GM18508 (cell line): ENCODE measurements around the gene ARHGEF7.
A peak's percentile ranks its signal among the peaks of the same experiment; 100 is the strongest.
"Not testable (repeated sequence)": the region's sequence is repeated elsewhere in the genome, so short reads cannot be mapped to it uniquely, and the experiment has no call there.

Experiments used
- ATAC-seq: cut with Tn5 transposase; IDR thresholded peaks from one replicate; pipeline ENCODE4 v1.9.1; 2021; ENCODE audit warnings: moderate number of reproducible peaks; ENCODE audit not compliant: insufficient read depth, unreplicated experiment

Gene ARHGEF7

DNA sequence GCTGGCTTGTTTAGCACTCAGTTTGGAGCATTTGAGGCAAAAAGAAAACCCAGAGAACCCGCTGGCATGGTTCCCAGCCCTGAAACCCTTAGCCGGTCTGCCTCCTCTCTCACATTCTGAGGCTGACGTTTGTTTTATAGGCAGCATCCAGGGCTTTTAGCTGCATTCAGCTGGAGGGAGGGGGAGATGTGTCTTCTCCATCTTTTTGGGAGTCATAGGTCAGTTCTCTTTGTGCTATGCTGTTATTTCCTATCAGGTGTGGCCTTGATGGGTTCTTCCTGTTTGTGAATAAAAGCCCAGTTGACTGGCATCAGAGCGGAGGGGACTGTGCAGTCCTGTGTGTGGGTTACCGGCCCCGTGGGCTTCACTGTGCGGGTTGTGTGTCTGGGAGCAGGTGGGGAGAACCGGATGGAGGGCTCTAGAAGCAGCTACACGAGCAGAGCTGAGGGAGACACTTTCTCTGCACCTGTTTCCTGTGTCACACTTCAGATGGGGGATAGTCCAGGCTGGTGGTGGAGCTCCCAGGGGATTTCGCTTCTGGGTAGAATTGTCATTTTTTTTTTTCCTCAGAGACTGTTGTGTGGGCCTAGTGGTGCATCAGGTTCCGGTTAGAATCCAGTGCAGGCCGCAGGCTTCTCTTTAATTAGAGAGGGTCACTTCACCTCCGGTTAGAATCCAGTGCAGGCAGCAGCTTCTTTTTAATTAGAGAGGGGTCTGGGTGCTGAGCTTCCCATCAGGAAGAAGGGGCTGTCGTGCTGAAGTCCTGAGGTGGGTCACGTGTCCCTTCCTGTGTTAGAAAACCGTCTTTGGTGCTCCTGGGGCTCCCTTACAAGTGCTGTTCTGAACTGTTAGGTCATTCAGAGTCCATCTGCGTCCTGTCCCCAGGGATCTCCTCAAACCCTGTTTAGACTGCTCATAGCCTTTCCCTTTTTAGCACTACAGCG lies 69.6 kb downstream of the ARHGEF7 start:
- ATAC-seq = peak; percentile 79

DNA sequence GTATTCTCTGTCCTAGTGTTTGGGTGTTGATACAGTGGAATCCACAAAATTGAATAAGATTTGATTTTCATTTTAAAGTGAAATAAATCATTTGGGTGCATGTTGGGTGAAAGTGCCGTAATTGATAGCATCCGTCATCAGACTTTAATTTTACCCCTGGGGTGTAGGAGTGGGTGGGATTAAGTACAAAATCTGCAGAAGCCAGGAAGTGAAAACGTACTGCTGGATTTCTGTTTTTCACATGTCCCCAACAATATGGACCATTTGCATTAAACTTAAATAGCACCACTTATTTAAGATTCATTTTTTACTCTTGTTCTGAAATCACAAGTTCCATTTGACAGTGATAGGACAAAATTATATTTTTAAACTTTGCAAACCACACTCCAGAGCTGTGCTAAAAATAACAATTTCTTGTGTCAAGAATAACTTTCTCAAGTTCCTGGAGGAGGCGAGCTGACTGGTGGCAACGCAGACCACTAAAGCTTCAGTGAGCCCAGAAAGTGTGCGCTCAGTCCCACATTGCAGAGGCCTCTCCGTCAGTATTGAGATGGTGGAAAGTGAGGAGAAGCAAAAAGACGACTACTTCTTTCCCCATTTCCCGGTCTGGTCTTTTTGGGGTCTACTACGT lies 71.3 kb downstream of the ARHGEF7 start:
- ATAC-seq = no peak

DNA sequence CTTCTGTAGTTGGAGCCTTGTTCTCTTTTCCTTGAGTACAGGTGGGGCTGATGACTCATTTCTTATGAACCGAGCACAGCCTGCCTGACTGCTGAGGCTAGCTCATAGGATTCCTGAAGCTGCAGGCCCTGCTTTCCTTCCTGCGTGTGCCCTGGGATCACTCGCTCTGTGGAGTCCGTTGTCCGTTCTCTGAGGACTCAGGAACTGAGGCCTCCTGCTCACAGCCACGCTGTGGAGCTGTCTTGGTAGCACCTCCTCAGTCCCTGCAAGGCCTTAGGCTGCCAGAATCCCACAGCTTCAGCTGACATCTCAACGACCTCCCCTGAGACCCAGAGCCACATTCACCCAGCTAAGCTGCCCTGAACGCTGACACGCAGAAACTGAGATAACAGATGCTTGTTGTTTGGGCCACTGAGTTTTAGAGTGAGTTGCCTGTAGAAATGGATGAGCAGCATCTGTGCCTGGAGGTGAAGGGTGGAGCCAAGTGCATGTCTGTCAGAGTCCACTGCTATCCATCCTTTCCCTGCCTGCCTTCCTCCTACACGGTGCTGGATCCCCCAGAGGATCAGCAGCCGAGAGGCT lies 72.9 kb downstream of the ARHGEF7 start:
- no peak for ATAC-seq

DNA sequence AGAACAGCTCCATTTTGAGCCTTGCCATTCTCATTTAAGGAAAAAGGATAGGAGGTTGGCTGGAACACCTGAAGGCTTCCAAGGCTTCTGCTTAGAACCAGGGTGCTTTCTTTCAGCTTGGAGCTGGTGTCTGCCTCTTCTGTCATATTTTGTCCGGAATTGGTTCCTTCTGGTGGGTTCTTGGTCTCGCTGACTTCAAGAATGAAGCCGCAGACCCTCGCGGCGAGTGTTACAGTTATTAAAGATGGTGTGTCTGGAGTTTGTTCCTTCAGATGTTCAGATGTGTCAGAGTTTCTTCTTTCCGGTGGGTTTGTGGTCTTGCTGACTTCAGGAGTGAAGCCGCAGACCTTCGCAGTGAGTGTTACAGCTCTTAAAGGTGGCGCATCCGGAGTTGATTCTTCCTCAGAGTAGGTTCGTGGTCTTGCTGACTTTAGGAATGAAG lies 74.0 kb downstream of the ARHGEF7 start:
- not testable (repeated sequence) for ATAC-seq

DNA sequence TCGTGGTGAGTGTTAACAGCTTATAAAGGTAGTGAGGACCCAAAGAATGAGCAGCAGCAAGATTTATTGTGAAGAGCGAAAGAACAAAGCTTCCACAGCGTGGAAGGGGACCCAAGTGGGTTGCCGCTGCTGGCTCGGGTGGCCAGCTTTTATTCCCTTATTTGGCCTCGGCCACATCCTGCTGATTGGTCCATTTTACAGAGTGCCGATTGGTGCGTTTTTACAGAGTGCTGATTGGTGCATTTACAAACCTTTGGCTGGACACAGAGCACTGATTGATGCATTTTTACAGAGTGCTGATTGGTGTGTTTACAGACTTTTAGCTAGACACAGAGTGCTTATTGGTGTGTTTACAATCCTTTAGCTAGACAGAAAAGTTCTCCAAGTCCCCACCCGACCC lies 74.4 kb downstream of the ARHGEF7 start:
- ATAC-seq = not testable (repeated sequence)

DNA sequence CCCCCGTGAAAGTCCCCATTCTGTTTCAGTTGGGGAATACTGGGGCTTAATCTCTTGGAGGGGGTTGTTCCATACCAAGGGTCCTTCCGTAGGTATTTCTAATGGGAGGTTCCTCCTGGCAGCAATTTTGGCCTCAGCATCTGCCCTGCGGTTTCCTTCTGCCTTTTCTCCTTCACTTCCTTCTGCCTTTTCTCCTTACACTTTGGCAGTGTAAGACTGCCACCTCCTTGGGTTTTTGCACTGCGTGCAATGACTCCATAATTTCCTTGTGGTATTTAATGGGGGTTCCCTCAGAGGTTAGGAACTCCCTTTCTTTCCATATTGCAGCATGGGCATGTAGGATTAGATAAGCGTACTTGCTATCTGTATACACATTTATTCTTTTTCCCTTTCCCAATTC lies 78.1 kb downstream of the ARHGEF7 start:
- ATAC-seq = not testable (repeated sequence)

DNA sequence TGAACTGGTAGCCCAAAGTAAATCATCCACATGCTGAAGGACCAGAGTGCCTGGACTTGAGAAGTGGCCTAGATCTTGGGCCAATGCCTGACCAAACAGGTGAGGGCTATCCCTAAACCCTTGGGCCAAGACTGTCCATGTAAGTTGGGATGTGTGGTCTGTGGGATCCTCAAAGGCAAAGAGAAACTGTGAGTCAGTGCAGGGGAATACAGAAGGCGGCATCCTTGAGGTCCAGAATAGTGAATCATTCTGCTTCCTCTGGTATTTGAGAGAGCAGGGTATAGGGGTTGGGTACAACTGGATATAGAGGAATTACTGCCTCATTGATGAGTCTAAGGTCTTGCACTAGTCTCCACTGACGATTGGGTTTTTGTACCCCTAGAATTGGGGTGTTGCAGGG lies 79.5 kb downstream of the ARHGEF7 start:
- ATAC-seq = not testable (repeated sequence)

DNA sequence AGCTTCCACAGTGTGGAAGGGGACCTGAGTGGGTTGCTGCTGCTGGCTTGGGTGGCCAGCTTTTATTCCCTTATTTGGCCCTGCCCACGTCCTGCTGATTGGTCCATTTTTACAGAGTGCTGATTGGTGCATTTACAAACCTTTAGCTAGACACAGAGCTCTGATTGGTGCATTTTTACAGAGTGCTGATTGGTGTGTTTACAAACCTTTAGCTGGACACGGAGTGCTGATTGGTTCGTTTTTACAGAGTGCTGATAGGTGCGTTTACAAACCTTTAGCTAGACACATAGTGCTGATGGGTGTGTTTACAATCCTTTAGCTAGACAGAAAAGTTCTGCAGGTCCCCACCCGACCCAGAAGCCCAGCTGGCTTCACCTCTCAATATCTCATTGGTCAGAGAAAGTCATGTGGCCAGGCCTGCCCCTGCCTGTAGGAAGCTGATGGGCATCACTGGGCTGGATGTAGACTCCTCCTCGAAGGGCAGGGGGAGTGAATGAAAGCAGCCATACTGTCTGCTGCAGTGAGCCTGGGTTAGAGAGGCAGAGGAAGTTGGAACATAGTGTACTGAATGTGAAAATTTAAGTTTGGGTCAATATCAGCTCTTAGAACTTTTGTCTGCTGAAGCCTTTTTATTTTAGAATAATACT lies 83.7 kb downstream of the ARHGEF7 start:
- not testable (repeated sequence) for ATAC-seq

DNA sequence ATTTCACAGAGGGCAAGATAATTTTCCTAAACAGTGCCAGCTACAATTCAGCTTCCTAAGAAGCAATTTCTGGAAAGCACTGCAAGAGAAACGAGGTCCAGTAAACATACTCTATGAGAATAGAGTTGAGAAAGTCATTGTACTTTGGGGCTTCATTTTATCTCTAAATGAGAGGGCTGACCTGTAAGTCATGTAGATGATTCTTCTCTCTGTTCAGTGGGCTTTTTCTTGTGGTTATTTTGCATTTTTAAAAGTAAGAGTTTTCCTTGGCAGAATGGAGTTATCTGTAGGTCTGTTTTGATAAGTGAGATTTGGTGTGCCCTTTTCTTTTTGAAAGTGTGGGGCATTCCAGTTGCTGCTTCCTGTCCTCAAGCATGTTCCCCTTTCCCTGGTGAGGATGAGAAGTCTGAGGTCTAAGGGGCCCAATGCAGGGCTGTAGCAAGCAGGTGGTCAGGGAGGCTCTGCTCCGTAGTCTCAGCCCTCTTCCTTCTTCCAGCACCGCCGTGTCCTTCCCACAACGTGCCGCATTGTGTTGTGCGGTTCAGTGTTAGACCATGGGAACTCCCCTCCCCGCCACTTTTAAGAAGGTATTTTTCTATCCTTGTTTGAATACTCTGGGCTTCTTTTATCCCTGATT lies 86.3 kb downstream of the ARHGEF7 start:
- ATAC-seq = no peak

DNA sequence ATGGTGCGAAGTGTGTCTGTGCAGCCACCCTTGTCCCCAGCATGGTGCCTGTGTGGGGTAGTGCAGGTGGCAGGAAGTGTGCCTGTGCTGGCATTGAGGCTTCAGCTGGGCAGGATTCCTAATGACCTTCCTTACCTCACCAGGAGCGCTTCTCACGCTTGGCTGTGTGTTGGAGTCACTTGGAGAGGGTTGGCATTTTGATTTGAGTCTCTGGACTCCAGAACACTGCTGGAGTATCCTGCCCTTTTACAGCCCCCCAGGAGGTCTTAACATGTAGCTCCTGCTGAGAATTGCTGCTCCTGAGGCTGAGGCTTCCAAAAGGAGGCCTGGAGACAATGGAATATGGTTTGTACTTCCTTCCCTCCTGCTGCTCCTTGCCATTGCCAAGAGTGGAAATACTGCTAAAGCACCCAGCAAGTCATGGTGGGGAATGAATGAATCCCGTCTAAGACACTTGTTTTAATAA lies 87.1 kb downstream of the ARHGEF7 start:
- ATAC-seq = no peak

DNA sequence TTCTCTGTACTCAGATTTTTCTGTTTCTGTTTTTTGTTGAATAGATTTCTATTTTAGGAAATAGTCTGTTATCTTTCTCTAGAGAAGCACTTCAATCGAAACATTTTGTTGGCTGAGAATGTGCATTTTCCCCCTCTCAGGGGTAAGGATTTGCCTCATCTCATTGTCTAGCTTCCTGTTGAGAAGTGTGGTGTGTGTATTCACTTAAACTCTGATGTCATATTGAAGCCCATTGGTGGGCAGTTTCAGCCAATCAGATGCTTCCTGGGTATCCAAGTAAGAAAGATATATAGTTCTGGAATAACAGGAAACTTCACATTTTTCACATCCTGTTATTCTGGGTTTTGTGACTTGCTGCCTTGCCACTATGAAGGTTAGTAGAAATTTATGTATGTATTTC lies 87.6 kb downstream of the ARHGEF7 start:
- peak; percentile 68 for ATAC-seq

DNA sequence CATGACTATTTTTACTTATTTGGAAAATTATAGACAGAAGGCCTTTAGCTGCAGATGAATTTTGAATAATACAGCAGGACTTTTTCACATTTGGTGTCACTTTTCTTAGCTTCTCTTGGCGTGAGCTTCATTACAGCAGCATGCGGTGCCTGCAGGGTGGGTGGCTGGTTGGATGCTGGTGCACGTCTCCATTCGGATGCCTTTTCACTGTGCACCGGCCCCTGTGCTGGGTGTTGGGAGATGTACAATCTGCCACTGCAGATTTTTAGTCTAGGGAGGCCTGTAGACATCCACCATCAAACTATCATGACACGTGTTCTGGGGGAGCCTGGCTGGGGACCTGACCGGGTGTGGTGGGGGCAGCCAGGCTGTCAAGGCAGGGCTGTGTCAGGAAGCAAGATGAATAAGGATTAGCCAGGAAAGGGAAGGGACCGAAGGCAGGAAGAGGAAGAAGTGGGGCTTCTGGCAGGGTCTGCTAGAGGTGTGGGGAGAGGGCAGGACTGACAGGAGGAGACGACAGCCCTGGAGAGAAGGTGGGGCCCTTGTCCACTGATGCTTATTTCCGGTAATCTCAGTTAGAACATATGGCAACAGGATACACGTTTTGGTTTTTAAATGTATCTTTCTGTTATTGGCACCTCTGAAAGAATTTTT lies 88.8 kb downstream of the ARHGEF7 start:
- ATAC-seq = no peak

DNA sequence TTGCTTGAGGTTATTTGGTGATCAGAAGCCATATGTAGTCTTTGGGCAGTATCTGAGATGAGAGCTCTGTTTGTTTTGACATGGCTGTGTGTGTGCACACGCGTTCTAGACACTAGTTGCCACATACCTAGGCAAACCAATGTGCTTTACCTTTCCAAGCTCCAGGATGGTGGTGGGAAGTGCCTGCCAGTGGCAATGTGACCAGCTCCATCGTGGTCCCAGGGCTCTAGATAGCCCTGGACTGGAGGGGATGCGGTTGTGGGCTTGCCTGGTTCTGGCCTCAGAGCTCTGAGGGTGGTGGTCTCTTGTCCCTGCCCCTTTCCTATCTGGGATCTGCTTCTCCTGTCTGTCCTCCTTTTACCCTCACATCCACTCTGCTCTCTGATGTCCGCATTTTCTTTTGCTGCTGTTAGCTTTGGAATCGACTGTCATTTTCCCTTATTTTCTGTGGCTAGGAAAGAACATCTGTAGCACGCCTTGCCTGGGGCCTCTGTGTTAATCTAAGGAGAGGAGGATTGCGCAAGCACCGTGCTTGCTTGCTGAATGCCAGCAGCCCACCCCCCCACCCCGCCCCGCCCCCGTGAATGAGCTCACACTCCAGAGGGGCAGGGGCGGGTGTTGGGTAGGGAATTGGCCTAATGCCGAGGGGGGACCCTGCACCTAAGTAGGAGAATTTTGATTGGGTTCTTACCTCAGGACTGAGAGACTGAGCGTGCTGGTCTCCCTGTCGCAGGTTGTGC lies 89.5 kb downstream of the ARHGEF7 start:
- no peak for ATAC-seq

DNA sequence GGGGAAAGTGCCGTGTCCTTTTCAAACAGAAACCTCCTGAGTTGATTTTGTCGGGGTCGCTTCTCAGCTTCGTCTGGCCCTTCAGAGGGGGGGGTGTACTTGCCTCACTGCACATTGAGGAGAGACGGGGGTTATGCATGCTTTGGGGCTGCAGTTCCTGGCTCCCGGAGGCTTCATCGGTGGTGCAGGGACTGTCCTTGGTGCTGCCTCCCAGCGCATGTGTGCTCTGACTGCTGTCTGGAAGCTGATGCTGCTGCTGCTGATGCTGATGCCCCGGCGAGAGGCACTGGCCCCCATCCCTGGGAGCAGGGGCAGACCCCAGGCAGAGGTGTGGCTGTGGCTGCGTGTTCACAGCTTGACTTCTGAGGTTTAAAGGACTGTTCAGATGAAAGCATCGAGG lies 91.0 kb downstream of the ARHGEF7 start:
- ATAC-seq = no peak

DNA sequence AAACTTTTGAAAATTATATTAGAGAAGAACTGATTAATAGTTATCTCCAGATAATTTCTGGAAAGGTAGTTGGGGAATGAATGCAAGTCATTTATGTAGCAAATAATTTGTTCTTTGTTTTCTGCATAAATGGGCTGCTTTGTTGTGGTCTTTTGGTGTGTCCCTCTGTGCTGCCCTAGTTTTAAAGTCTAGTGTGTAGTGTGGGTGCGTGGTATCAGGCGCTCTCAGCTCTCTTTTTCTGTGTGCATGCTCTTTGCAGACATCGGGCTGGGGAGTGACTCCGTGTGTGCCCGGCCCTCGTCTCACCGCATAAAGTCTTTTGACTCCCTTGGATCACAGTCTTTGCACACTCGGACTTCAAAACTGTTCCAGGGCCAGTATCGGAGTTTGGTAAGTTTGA lies 94.5 kb downstream of the ARHGEF7 start:
- ATAC-seq = no peak

DNA sequence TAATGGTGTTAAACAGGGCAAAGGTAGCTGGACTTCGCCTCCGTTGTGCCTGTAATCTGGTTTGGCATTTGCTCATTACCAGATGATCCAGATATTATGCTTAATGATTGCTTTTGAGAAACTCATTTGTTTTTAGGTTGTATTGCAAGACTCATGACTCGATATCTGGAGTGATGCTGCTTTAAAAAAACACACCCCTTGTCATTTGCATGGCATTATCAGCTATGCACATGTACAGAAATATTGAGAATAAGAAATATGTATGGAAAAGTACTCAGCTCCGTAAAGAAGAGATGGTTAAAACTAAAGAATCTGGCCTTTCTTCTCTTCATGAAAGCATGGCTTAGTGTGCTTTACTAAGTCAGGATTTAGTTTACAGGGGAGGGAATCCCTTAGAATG lies 95.0 kb downstream of the ARHGEF7 start:
- ATAC-seq = no peak

DNA sequence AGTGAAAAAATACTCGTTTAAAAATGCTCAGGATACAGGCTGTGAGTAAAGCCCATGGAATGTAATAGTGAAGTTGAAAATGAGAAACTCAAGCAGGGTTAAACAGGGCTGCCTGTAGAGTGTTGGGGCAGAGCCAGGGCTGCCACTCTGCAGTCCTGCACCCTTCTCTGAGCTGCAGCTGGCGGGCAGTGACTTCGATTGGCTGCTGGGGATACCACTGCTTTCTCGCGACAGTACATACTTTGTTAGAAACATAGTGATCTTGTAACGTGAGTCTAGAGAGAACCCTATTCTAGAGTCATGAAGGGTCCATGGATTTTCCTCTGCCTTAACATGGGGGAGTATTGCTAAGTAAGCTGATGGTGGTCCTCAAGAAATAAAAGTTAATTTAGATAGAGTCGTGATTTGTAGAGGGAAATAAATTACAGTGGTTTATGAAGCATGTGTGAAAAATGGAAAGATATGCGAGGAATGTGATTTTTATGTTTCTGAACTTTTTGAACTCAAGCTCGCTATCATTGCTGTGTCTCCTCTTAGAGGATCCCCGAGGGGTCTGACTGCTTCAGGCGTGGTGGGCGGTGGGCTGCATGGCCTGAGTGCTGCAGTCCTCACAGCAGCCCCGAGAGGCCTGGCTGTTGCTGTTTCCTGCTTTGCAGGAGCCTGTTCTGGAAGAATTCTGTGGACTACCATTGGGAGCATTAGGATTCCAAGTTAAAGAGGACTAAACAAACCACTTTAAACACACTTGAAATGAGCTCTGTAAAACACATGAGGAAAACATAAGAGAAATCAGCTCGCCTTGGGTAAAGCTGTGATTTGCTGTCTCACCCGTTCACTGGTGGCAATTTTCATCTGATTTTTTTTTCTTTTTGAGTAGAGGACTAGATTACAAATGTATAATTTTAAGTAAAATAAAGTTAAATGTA lies 95.7 kb downstream of the ARHGEF7 start:
- no peak for ATAC-seq
